Measurements from ENCODE around the gene PTPDC1. TPM values are rescaled to one million over a fixed set of nuclear protein-coding genes. Genes with fewer than 3 reads are reported as not detected.

Gene PTPDC1
- total and polyA plus RNA-seq, 2 experiments from 2014 or later: 4.4 to 6.1 TPM

- Histone ChIP-seq H4K20me1 (ENCODE audit: insufficient read depth) (no peaks in the 10 kb centered on the region), H3K9me3 (ENCODE audit: low read depth) (no peaks in the 10 kb centered on the region), H3K9ac (peak overlapping the region; percentile 13; the same call in 1 of the 2 replicates), H3K9me2 (ENCODE audit: insufficient read depth) (no peaks in the 10 kb centered on the region), H3K36me3 (ENCODE audit: low read depth) (no peaks in the 10 kb centered on the region), H3K4me1 (ENCODE audit: insufficient read depth) (peaks cover 32% of the 10 kb centered on the region), H3K27me3 (replicated peaks; ENCODE audit: insufficient read depth) (no peaks in the 10 kb centered on the region), H3F3A (ENCODE audit: insufficient read depth) (peaks cover 32% of the 10 kb centered on the region), H2AFZ (peak overlapping the region; percentile 62), H3K27ac (peak overlapping the region; percentile 38), H3K4me3 (peak overlapping the region; percentile 51), H3K79me2 (ENCODE audit: insufficient read depth) (no peaks in the 10 kb centered on the region), H3K4me2 (ENCODE audit: unreplicated experiment) (peak overlapping the region; percentile 64)
- in situ Hi-C loops (cut with MboI): no loop called here
- WGBS, 2 experiments (ENCODE audit: low coverage in 1 of 2, low lambda C conversion rate in 2 of 2, missing lambda C conversion rate in 2 of 2): 2 to 5% methylated on average over 3 of the region's 3 CpGs
- peak; percentile 83 for DNase-seq
- no peak for TF ChIP-seq EZH2 (IDR thresholded peaks at IDR 0.05; ENCODE audit: insufficient read depth, poor library complexity, severe bottlenecking)
- no peak for TF ChIP-seq EZH2phosphoT487 (IDR thresholded peaks at IDR 0.05; ENCODE audit: insufficient read depth, low read depth)
Observed at GRCh38 chr9:94135222-94135621, 51.0 kb downstream of the PTPDC1 start.

- peak; percentile 93 for DNase-seq
- H3K36me3 ChIP-seq (ENCODE audit: low read depth): no peaks in the 10 kb centered on the region
- H3K9me2 ChIP-seq (ENCODE audit: insufficient read depth): no peaks in the 10 kb centered on the region
- no peak for TF ChIP-seq EZH2 (IDR thresholded peaks at IDR 0.05; ENCODE audit: insufficient read depth, poor library complexity, severe bottlenecking)
- no peak for TF ChIP-seq EZH2phosphoT487 (IDR thresholded peaks at IDR 0.05; ENCODE audit: insufficient read depth, low read depth)
- H3K27me3 ChIP-seq (replicated peaks; ENCODE audit: insufficient read depth): no peaks in the 10 kb centered on the region
- in situ Hi-C loops (cut with MboI): no loop called here
- peak overlapping the region; percentile 76 for H2AFZ ChIP-seq
- H3K4me3 ChIP-seq: peak overlapping the region; percentile 62
- no peaks in the 10 kb centered on the region for H3K79me2 ChIP-seq (ENCODE audit: insufficient read depth)
- peak overlapping the region; percentile 85 for H3K4me2 ChIP-seq (ENCODE audit: unreplicated experiment)
- H3K4me1 ChIP-seq (ENCODE audit: insufficient read depth): peaks cover 38% of the 10 kb centered on the region
- H3K27ac ChIP-seq: peak overlapping the region; percentile 87
- H3F3A ChIP-seq (ENCODE audit: insufficient read depth): peaks cover 35% of the 10 kb centered on the region
- no peaks in the 10 kb centered on the region for H3K9me3 ChIP-seq (ENCODE audit: low read depth)
- peak overlapping the region; percentile 69 for H3K9ac ChIP-seq
- no peaks in the 10 kb centered on the region for H4K20me1 ChIP-seq (ENCODE audit: insufficient read depth)
- WGBS, 2 experiments (ENCODE audit: low coverage in 1 of 2, low lambda C conversion rate in 2 of 2, missing lambda C conversion rate in 2 of 2): 1% methylated on average over 13 of the region's 13 CpGs
Observed at GRCh38 chr9:94139672-94140417, 55.6 kb downstream of the PTPDC1 start.

GRCh38 chr9:94140418-94140780 lies 56.1 kb downstream of the PTPDC1 start:
- 25 to 27% methylated on average over 4 of the region's 4 CpGs for WGBS, 2 experiments (ENCODE audit: low coverage in 1 of 2, low lambda C conversion rate in 2 of 2, missing lambda C conversion rate in 2 of 2)
- Histone ChIP-seq H3K4me2 (ENCODE audit: unreplicated experiment) (peak overlapping the region; percentile 85), H4K20me1 (ENCODE audit: insufficient read depth) (no peaks in the 10 kb centered on the region), H3K9me2 (ENCODE audit: insufficient read depth) (no peaks in the 10 kb centered on the region), H3K36me3 (ENCODE audit: low read depth) (no peaks in the 10 kb centered on the region), H3K27me3 (replicated peaks; ENCODE audit: insufficient read depth) (no peaks in the 10 kb centered on the region), H3K27ac (peak overlapping the region; percentile 87), H3K9me3 (ENCODE audit: low read depth) (no peaks in the 10 kb centered on the region), H2AFZ (peak overlapping the region; percentile 76), H3F3A (ENCODE audit: insufficient read depth) (peaks cover 32% of the 10 kb centered on the region), H3K79me2 (ENCODE audit: insufficient read depth) (no peaks in the 10 kb centered on the region), H3K4me1 (ENCODE audit: insufficient read depth) (peaks cover 34% of the 10 kb centered on the region), H3K4me3 (peak overlapping the region; percentile 62), H3K9ac (peak overlapping the region; percentile 69)
- DNase-seq: no peak
- in situ Hi-C loops (cut with MboI): no loop called here
- no peak for TF ChIP-seq EZH2 (IDR thresholded peaks at IDR 0.05; ENCODE audit: insufficient read depth, poor library complexity, severe bottlenecking)
- TF ChIP-seq EZH2phosphoT487 (IDR thresholded peaks at IDR 0.05; ENCODE audit: insufficient read depth, low read depth): no peak

- Histone ChIP-seq H3K27ac (peak overlapping the region; percentile 87; the same call in 1 of the 2 replicates), H2AFZ (no peak overlapping the region), H3K4me2 (ENCODE audit: unreplicated experiment) (no peak overlapping the region)
Observed at GRCh38 chr9:94140791-94141790, 56.8 kb downstream of the PTPDC1 start.

More at GRCh38 chr9:94140791-94141790, 56.8 kb downstream of the PTPDC1 start:
- H3K9me2 ChIP-seq (ENCODE audit: insufficient read depth): no peaks in the 10 kb centered on the region
- no peaks in the 10 kb centered on the region for H3K9me3 ChIP-seq (ENCODE audit: low read depth)
- no peaks in the 10 kb centered on the region for H3K79me2 ChIP-seq (ENCODE audit: insufficient read depth)
- no peaks in the 10 kb centered on the region for H3K27me3 ChIP-seq (replicated peaks; ENCODE audit: insufficient read depth)
- H3K4me3 ChIP-seq: no peak overlapping the region
- H3K9ac ChIP-seq: no peak overlapping the region
- no peak for DNase-seq
- peaks cover 29% of the 10 kb centered on the region for H3K4me1 ChIP-seq (ENCODE audit: insufficient read depth)
- 90 to 91% methylated on average over 13 of the region's 13 CpGs for WGBS, 2 experiments (ENCODE audit: low coverage in 1 of 2, low lambda C conversion rate in 2 of 2, missing lambda C conversion rate in 2 of 2)
- in situ Hi-C loops (cut with MboI): no loop called here
- no peaks in the 10 kb centered on the region for H4K20me1 ChIP-seq (ENCODE audit: insufficient read depth)
- H3K36me3 ChIP-seq (ENCODE audit: low read depth): no peaks in the 10 kb centered on the region
- no peak for TF ChIP-seq EZH2phosphoT487 (IDR thresholded peaks at IDR 0.05; ENCODE audit: insufficient read depth, low read depth)
- no peak for TF ChIP-seq EZH2 (IDR thresholded peaks at IDR 0.05; ENCODE audit: insufficient read depth, poor library complexity, severe bottlenecking)
- peaks cover 32% of the 10 kb centered on the region for H3F3A ChIP-seq (ENCODE audit: insufficient read depth)

Measured in GM23248 (cell line).